ENCODE measurements around the gene SIK1.
"Not testable (repeated sequence)": the region's sequence is repeated elsewhere in the genome, so short reads cannot be mapped to it uniquely, and the experiment has no call there.

- not testable (repeated sequence) for TF ChIP-seq GABPB1 (CRISPR knock-in tag; IDR thresholded peaks at IDR 0.05); MAX (CRISPR knock-in tag; IDR thresholded peaks at IDR 0.05); TEAD4 (CRISPR knock-in tag; IDR thresholded peaks at IDR 0.05); CTCF (IDR thresholded peaks at IDR 0.05); NFYB (CRISPR knock-in tag; conservative IDR thresholded peaks at IDR 0.05; ENCODE audit: low read depth)
These were observed 2.0 kb upstream of the SIK1 start for GRCh38 chr21:43428964-43429363.

Measured in WTC11 (cell line).